CD1c-positive myeloid dendritic cell (primary cell): ENCODE results near the gene SEC61A2.

ENCODE experiments used
- DNase-seq: peaks from one replicate; pipeline ENCODE4 v3.0.0-alpha.2; 2016; ENCODE audit errors: extremely low spot score

Gene SEC61A2

GRCh38 chr10:12196531-12197211 lies 67.2 kb downstream of the SEC61A2 start:
- no peak for DNase-seq

- DNase-seq: no peak
These were observed 68.7 kb downstream of the SEC61A2 start for GRCh38 chr10:12198156-12198555.

GRCh38 chr10:12200850-12201249 lies 71.4 kb downstream of the SEC61A2 start:
- no peak for DNase-seq

- DNase-seq: no peak
These were observed 72.1 kb downstream of the SEC61A2 start for GRCh38 chr10:12201543-12201942.

GRCh38 chr10:12202226-12202625 lies 72.7 kb downstream of the SEC61A2 start:
- DNase-seq: no peak

- DNase-seq: no peak
These were observed 75.6 kb downstream of the SEC61A2 start for GRCh38 chr10:12205082-12205481.

- no peak for DNase-seq
These were observed 77.6 kb downstream of the SEC61A2 start for GRCh38 chr10:12207114-12207513.

- no peak for DNase-seq
These were observed 79.0 kb downstream of the SEC61A2 start for GRCh38 chr10:12208460-12208859.

GRCh38 chr10:12212454-12212853 lies 83.0 kb downstream of the SEC61A2 start:
- DNase-seq: no peak

- no peak for DNase-seq
These were observed 84.1 kb downstream of the SEC61A2 start for GRCh38 chr10:12213621-12214020.

GRCh38 chr10:12214093-12214492 lies 84.6 kb downstream of the SEC61A2 start:
- no peak for DNase-seq

- DNase-seq: peak; percentile 65
These were observed 85.3 kb downstream of the SEC61A2 start for GRCh38 chr10:12214763-12215218.
